AG04450 (cell line): ENCODE data around the gene CECR2. TPM values are rescaled to one million over a fixed set of nuclear protein-coding genes. Genes with fewer than 3 reads are reported as not detected.

Experiments
- CTCF ChIA-PET: fragments of 300-600, 350-600 bp; formaldehyde crosslinking; extraction: SDS; loops from one replicate; lab custom pipeline; 2022; ENCODE audit warnings: antibody characterized with exemption, inconsistent platforms; lab: Charles Lee
- POLR2A ChIA-PET: fragments of 350-600 bp; formaldehyde crosslinking; extraction: SDS; loops from one replicate; lab custom pipeline; 2021; ENCODE audit warnings: antibody characterized with exemption, inconsistent platforms; lab: Yijun Ruan, JAX
- DNase-seq: peaks from one replicate; pipeline ENCODE4 v3.0.0-alpha.2; 2011; ENCODE audit warnings: low read depth, low spot score
- H3K27ac ChIP-seq: one replicate; pipeline ENCODE4 v1.5.1; 2012; ENCODE audit warnings: low read depth, low read length, control low read depth
- H3K27me3 ChIP-seq: one replicate; pipeline ENCODE4 v1.6.0; 2012; ENCODE audit warnings: low read length; ENCODE audit not compliant: control insufficient read depth, insufficient read depth
- H3K4me3 ChIP-seq: 2 replicates; pipeline ENCODE4 v1.5.1; 2011; ENCODE audit warnings: mild to moderate bottlenecking, low read depth, low read length, control low read depth
- H3K9me3 ChIP-seq: 2 replicates; pipeline ENCODE4 v1.5.1; 2012; ENCODE audit warnings: low read length; ENCODE audit not compliant: control insufficient read depth, insufficient read depth
- polyA plus RNA-seq: library from polyadenylated mRNA; depleted of rRNA; stranded (reverse); fragments of >200 nt; gene quantifications from 2 replicates; pipeline ENCODE4 v1.2.3, GENCODE V29; 2011
- TF ChIP-seq, protein P1 (sequence below): IDR thresholded peaks from 2 replicates; pipeline ENCODE4 v1.5.1; 2011; ENCODE audit warnings: low read depth, low read length, control low read depth, inconsistent platforms

Gene CECR2
- polyA plus RNA-seq, 1 experiment = not detected

GRCh38 chr22:17436382-17436980 is 67.2 kb downstream of the CECR2 start:
- Histone ChIP-seq H3K4me3 (no peak overlapping the region), H3K27ac (no peak overlapping the region), H3K9me3 (no peaks in the 10 kb centered on the region), H3K27me3 (no peaks in the 10 kb centered on the region)
- no peak for DNase-seq
- TF ChIP-seq, protein P1, sequence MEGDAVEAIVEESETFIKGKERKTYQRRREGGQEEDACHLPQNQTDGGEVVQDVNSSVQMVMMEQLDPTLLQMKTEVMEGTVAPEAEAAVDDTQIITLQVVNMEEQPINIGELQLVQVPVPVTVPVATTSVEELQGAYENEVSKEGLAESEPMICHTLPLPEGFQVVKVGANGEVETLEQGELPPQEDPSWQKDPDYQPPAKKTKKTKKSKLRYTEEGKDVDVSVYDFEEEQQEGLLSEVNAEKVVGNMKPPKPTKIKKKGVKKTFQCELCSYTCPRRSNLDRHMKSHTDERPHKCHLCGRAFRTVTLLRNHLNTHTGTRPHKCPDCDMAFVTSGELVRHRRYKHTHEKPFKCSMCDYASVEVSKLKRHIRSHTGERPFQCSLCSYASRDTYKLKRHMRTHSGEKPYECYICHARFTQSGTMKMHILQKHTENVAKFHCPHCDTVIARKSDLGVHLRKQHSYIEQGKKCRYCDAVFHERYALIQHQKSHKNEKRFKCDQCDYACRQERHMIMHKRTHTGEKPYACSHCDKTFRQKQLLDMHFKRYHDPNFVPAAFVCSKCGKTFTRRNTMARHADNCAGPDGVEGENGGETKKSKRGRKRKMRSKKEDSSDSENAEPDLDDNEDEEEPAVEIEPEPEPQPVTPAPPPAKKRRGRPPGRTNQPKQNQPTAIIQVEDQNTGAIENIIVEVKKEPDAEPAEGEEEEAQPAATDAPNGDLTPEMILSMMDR = no peak
- CTCF ChIA-PET = interaction anchor here (1.7 kb wide), 1 partner anchor 265 kb away, joined by 5 read pairs; no protein-coding TSS in a partner anchor
- POLR2A ChIA-PET = no interaction called here

DNA sequence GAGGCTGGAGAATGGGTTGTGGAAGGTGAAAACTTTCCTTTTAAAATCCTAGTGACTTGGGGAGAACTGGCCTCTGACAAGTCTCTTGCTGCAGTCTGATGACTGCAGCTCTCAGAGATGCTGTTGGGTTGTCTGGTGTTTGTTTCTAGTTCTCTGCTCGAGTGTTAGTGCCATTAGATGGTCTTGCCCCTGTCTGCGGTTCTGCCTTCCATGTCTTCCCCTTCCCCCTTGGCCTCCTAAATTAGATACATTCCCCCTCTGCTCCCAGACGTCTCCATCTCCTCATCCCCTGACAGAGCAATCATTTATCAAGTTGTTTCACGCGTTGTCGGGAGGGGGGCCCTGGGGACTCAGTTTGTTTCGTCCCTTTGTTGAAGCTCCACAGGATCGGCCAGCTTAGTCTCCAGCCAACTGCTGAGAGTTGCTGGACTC is 67.7 kb downstream of the CECR2 start:
- CTCF ChIA-PET = interaction anchor here (1.7 kb wide), 1 partner anchor 265 kb away, joined by 5 read pairs; no protein-coding TSS in a partner anchor

DNA sequence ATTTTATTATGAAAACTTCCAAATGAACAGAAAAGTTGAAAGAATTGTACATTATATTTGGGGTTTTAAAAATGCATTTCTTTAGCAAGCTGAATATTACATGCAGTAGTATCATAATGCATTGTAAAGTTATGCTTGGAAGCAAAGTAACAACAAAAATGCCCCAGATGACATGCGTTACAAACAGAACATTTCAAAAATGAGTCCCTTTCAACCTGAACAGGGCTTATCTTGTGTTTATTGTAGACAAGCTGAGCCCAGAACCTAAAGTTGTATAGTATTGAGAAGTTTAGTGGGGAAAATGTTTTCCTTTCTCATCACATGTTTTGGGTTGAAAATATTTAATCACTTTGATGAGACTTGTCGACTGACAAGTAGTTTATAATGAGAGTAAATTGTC is 68.8 kb downstream of the CECR2 start:
- ChIA-PET CTCF (no interaction called here), POLR2A (no interaction called here)
- DNase-seq = no peak
- Histone ChIP-seq H3K27ac (no peak overlapping the region), H3K4me3 (no peak overlapping the region), H3K27me3 (no peaks in the 10 kb centered on the region), H3K9me3 (no peaks in the 10 kb centered on the region)
- TF ChIP-seq, protein P1 = no peak

More for the DNA sequence above, 67.7 kb downstream of the CECR2 start:
- Histone ChIP-seq H3K27ac (no peak overlapping the region), H3K4me3 (no peak overlapping the region), H3K9me3 (no peaks in the 10 kb centered on the region), H3K27me3 (no peaks in the 10 kb centered on the region)
- TF ChIP-seq, protein P1 = no peak
- POLR2A ChIA-PET = no interaction called here
- no peak for DNase-seq

GRCh38 chr22:17441326-17441725 is 72.1 kb downstream of the CECR2 start:
- Histone ChIP-seq H3K9me3 (no peaks in the 10 kb centered on the region), H3K27me3 (no peaks in the 10 kb centered on the region), H3K27ac (no peak overlapping the region), H3K4me3 (no peak overlapping the region)
- TF ChIP-seq, protein P1 = no peak
- DNase-seq = no peak
- CTCF ChIA-PET = no interaction called here
- POLR2A ChIA-PET = no interaction called here

GRCh38 chr22:17443405-17444203 is 74.3 kb downstream of the CECR2 start:
- ChIA-PET CTCF (no interaction called here), POLR2A (no interaction called here)
- H3K27ac ChIP-seq = no peak overlapping the region
- H3K9me3 ChIP-seq = no peaks in the 10 kb centered on the region
- TF ChIP-seq, protein P1 = no peak
- DNase-seq = no peak
- H3K4me3 ChIP-seq = no peak overlapping the region
- no peaks in the 10 kb centered on the region for H3K27me3 ChIP-seq
